ENCODE data around the gene VSIG1.

GRCh38 chrX:108019382-108019875 lies 25.4 kb upstream of the VSIG1 start:
- no peak for TF ChIP-seq NFE2L2 (IDR thresholded peaks at IDR 0.05; ENCODE audit: low read length)
- TF ChIP-seq SIN3A (IDR thresholded peaks at IDR 0.05; ENCODE audit: borderline replicate concordance, low read depth, low read length), result no peak
- TF ChIP-seq ZBTB7B (CRISPR knock-in tag; IDR thresholded peaks at IDR 0.05), result no peak
- no peak for TF ChIP-seq YY1 (IDR thresholded peaks at IDR 0.05; ENCODE audit: insufficient read depth, insufficient replicate concordance, low read depth, low read length)
- TF ChIP-seq SMC3 (IDR thresholded peaks at IDR 0.05; ENCODE audit: low read length), result no peak
- no peak for TF ChIP-seq ZNF235 (CRISPR knock-in tag; IDR thresholded peaks at IDR 0.05; ENCODE audit: borderline replicate concordance)
- no peak for TF ChIP-seq TAF1 (CRISPR knock-in tag; IDR thresholded peaks at IDR 0.05)
- no peak for TF ChIP-seq REST (IDR thresholded peaks at IDR 0.05; ENCODE audit: borderline replicate concordance in 1 of 2, low read depth in 1 of 2, low read length in 2 of 2)
- no peak for TF ChIP-seq RAD51 (IDR thresholded peaks at IDR 0.05; ENCODE audit: borderline replicate concordance)
- no peak for TF ChIP-seq ZMYM3 (CRISPR knock-in tag; IDR thresholded peaks at IDR 0.05)
- TF ChIP-seq ZNF777 (CRISPR knock-in tag; IDR thresholded peaks at IDR 0.05), result no peak
- TF ChIP-seq ZSCAN20 (CRISPR knock-in tag; IDR thresholded peaks at IDR 0.05; ENCODE audit: borderline replicate concordance), result no peak
- TF ChIP-seq GTF2F1 (IDR thresholded peaks at IDR 0.05; ENCODE audit: low read length), result no peak

Measured in HepG2 (cell line).